Keratinocyte (primary cell): Measurements from ENCODE around the gene ATP12A.

Experiments
- EZH2 ChIP-seq: IDR thresholded peaks from one replicate; pipeline ENCODE4 v1.6.1; 2012; ENCODE audit warnings: inconsistent platforms, mild to moderate bottlenecking, low read length, moderate library complexity
- TF ChIP-seq, protein P1 (sequence below), 3 experiments: IDR thresholded peaks in 1 of 3; conservative IDR thresholded peaks in 1 of 3; optimal IDR thresholded peaks in 1 of 3; 2 replicates in 2 of 3; 3 replicates in 1 of 3; pipeline versions ENCODE3 to v1.5.1; 2011; ENCODE audit warnings: low read length in 3 of 3, mild to moderate bottlenecking in 3 of 3, moderate library complexity in 2 of 3, control low read depth in 1 of 3, inconsistent platforms in 1 of 3; ENCODE audit not compliant: insufficient read depth in 2 of 3; ENCODE audit errors: extremely low read depth in 1 of 3

- TF ChIP-seq, protein P1, sequence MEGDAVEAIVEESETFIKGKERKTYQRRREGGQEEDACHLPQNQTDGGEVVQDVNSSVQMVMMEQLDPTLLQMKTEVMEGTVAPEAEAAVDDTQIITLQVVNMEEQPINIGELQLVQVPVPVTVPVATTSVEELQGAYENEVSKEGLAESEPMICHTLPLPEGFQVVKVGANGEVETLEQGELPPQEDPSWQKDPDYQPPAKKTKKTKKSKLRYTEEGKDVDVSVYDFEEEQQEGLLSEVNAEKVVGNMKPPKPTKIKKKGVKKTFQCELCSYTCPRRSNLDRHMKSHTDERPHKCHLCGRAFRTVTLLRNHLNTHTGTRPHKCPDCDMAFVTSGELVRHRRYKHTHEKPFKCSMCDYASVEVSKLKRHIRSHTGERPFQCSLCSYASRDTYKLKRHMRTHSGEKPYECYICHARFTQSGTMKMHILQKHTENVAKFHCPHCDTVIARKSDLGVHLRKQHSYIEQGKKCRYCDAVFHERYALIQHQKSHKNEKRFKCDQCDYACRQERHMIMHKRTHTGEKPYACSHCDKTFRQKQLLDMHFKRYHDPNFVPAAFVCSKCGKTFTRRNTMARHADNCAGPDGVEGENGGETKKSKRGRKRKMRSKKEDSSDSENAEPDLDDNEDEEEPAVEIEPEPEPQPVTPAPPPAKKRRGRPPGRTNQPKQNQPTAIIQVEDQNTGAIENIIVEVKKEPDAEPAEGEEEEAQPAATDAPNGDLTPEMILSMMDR (optimal IDR thresholded peaks at IDR 0.05 in 1 of 3, IDR thresholded peaks at IDR 0.05 in 1 of 3, conservative IDR thresholded peaks at IDR 0.05 in 1 of 3; ENCODE audit: extremely low read depth in 1 of 3, insufficient read depth in 2 of 3, low read length in 3 of 3), result no peak
- TF ChIP-seq EZH2, result no peak
These were observed 7.4 kb downstream of the ATP12A start for GRCh38 chr13:24687611-24688010.
